WERI-Rb-1 (cell line): Measurements from ENCODE around the gene PANK4.

ENCODE experiments used
- DNase-seq: peaks from one replicate; pipeline ENCODE4 v3.0.0-alpha.2; 2020
- H3K27ac ChIP-seq: fragments of 250-450 bp; sonication (Bioruptor Pico); 2 replicates; pipeline ENCODE4 v1.5.1; 2020; ENCODE audit warnings: mild to moderate bottlenecking, moderate library complexity
- H3K27me3 ChIP-seq: fragments of 250-450 bp; sonication (Bioruptor Pico); 2 replicates; pipeline ENCODE4 v1.5.1; 2021; ENCODE audit warnings: mild to moderate bottlenecking, low read depth, moderate library complexity; ENCODE audit not compliant: insufficient read depth, severe bottlenecking
- H3K36me3 ChIP-seq: fragments of 250-450 bp; sonication (Bioruptor Pico); 2 replicates; pipeline ENCODE4 v1.5.1; 2020; ENCODE audit warnings: mild to moderate bottlenecking, moderate library complexity
- H3K4me3 ChIP-seq: 2 replicates; pipeline ENCODE4 v1.5.1; 2011; ENCODE audit warnings: low read depth, mild to moderate bottlenecking, control low read depth, low read length
- H3K9me3 ChIP-seq: fragments of 250-450 bp; sonication (Bioruptor Pico); 2 replicates; pipeline ENCODE4 v1.5.1; 2021; ENCODE audit warnings: mild to moderate bottlenecking, moderate library complexity; ENCODE audit not compliant: severe bottlenecking
- CTCF ChIP-seq: IDR thresholded peaks from 2 replicates; pipeline ENCODE4 v1.5.1; 2011; ENCODE audit warnings: low read depth, mild to moderate bottlenecking, control low read depth, inconsistent platforms, low read length

PANK4 gene

DNA sequence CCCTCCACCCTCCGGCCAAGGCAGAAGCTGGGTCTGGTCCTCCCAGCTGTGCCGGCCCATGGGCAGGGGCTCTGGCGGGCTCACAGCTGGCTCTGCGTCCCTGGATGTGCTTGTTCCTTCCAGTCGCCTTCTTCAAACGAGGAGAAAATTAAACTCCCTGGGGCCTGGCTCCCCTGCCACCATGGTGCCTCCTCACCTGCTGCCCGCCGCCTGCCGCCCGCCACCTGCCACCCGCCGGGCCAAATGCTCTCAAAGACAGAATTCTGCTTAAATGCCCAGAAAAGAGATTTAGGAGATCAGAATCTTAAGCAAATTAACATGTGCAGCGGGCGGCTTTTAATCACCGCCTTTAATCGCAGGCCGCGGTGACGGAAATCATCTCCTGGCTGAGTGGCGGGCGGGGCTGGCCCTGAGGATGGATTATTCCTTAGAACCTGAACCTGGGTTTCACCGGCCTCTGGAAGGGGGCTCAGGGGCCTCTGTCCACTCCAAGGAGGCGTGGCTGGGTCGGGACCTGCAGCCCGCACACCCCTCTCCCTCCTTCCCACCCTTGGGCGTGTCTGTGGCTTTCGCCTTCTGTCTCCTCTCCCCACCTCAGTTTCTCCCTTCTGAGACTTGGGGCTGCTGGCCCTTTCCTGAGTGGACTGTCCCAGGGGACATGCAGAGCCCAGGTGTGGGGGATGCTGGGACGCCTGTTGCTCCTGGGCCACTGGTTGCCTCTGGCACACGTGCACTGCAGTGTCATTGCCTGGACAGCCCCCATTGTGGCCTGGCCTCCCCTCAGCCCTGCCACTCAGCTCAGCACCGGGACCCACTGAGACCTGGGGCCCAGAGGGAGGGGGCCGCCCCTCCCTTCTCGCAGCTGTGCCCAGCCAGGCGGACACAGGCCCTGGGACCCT lies 60.8 kb downstream of the PANK4 start:
- H3K27ac ChIP-seq = peak overlapping the region; percentile 98
- DNase-seq = peak; percentile 76
- H3K36me3 ChIP-seq = peaks cover 6% of the 10 kb centered on the region
- H3K9me3 ChIP-seq = no peaks in the 10 kb centered on the region
- no peak for TF ChIP-seq CTCF
- no peak overlapping the region for H3K4me3 ChIP-seq
- no peaks in the 10 kb centered on the region for H3K27me3 ChIP-seq

DNA sequence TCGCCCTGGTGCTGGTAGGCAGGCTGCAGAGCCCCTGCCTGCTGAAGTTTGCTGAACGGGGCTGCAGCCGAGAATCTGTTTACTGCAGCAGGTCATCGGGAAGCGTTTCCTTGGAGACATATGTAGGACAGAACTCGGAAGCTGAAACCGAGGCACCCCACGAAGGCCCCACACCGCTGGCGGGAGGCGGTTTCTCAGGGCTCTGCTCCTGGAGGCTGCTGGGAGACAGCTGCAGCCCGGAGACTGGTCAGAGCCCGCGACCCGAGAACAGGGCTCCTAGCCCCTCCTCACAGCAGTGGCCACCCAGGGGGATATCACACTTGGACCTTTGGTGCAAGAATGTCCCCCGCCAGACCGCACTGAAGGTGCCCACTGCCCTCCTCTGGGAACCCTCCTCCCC lies 63.0 kb downstream of the PANK4 start:
- H3K36me3 ChIP-seq = no peaks in the 10 kb centered on the region
- H3K9me3 ChIP-seq = no peaks in the 10 kb centered on the region
- no peaks in the 10 kb centered on the region for H3K27me3 ChIP-seq
- no peak for DNase-seq
- no peak overlapping the region for H3K27ac ChIP-seq
- TF ChIP-seq CTCF = no peak
- no peak overlapping the region for H3K4me3 ChIP-seq

- Histone ChIP-seq H3K4me3 (no peak overlapping the region), H3K27ac (no peak overlapping the region), H3K36me3 (no peaks in the 10 kb centered on the region), H3K9me3 (no peaks in the 10 kb centered on the region), H3K27me3 (no peaks in the 10 kb centered on the region)
- DNase-seq = no peak
- no peak for TF ChIP-seq CTCF
These were observed 63.6 kb downstream of the PANK4 start for GRCh38 chr1:2462819-2463218.

DNA sequence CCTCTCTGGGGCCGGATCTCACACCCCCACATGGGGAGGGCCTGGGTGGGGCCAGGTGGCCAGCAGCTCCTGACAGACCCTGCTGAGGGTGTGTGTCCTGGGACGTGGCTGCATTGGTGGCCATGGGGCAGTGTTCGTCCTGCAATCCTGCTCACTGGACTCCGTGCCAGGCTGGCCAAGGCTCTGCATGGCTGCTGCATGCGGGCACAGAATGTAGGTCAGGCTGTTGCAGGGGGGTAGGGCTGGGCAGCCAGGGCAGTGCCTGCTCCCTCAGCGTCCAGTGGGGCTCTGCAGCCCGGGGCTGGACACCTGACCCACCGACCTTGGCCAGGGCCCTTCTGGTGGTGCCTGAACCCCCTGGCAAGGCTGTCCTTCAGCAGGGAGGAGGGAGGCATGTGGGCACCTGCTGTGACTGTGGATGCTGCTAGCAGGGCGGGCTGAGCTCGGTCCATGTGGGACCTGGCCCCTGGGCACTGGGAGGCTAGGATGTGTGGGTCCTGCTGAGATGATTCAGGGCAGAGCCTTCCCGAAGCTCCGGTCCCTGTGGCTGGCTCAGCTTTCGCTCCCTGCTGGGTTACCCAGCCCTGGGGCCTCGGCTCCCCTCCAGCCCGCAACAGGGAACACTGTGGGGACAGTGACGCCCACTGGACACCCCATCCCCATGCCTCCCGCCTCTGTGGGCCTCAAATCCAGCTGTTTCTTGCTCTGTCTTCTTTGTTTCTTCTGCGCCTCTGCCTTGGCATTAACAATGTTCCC lies 65.2 kb downstream of the PANK4 start:
- no peak overlapping the region for H3K4me3 ChIP-seq
- no peak for TF ChIP-seq CTCF
- no peaks in the 10 kb centered on the region for H3K27me3 ChIP-seq
- DNase-seq = no peak
- H3K9me3 ChIP-seq = no peaks in the 10 kb centered on the region
- no peaks in the 10 kb centered on the region for H3K36me3 ChIP-seq
- peak overlapping the region; percentile 28 for H3K27ac ChIP-seq

DNA sequence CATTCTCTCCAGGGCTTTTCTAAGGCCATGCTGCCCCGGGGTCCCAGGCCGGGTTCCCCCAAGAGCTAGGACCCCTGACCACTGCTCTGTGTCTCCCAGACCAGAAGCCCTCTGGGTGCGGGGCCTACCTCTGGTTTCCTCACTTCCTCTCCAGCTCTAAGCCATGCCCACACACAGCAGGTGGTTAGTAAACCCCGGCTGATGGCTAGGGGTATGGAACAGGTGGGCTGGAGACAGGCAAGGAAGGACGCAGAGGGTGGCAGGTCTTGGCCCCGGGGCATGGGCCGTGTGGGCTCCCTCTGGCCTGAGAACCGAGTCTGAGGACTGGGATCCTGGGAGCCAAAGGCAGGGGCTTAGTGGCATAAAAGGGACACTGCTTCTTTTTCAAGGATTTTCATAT lies 66.2 kb downstream of the PANK4 start:
- no peak for TF ChIP-seq CTCF
- H3K27ac ChIP-seq = peak overlapping the region; percentile 28
- H3K9me3 ChIP-seq = no peaks in the 10 kb centered on the region
- peak; percentile 56 for DNase-seq
- H3K4me3 ChIP-seq = no peak overlapping the region
- no peaks in the 10 kb centered on the region for H3K27me3 ChIP-seq
- no peaks in the 10 kb centered on the region for H3K36me3 ChIP-seq
